ENCODE data around the gene HIVEP3.

The HIVEP3 gene

GRCh38 chr1:41749991-41750745, 168.6 kb downstream of the HIVEP3 start:
- DNase-seq = no peak

- DNase-seq = no peak
These were observed 173.7 kb downstream of the HIVEP3 start for GRCh38 chr1:41745022-41745421.

GRCh38 chr1:41743366-41743765, 175.4 kb downstream of the HIVEP3 start:
- DNase-seq = no peak

GRCh38 chr1:41742219-41742618, 176.5 kb downstream of the HIVEP3 start:
- DNase-seq = peak; percentile 90

- DNase-seq = no peak
These were observed 177.5 kb downstream of the HIVEP3 start for GRCh38 chr1:41741244-41741643.

- DNase-seq = no peak
These were observed 178.0 kb downstream of the HIVEP3 start for GRCh38 chr1:41740630-41741239.

GRCh38 chr1:41740058-41740457, 178.7 kb downstream of the HIVEP3 start:
- no peak for DNase-seq

GRCh38 chr1:41739061-41739955, 179.4 kb downstream of the HIVEP3 start:
- no peak for DNase-seq

GRCh38 chr1:41738475-41738874, 180.2 kb downstream of the HIVEP3 start:
- DNase-seq = no peak

GRCh38 chr1:41738006-41738405, 180.7 kb downstream of the HIVEP3 start:
- DNase-seq = no peak

- DNase-seq = no peak
These were observed 183.0 kb downstream of the HIVEP3 start for GRCh38 chr1:41735631-41736260.

- DNase-seq = no peak
These were observed 183.6 kb downstream of the HIVEP3 start for GRCh38 chr1:41735139-41735538.

- DNase-seq = no peak
These were observed 184.3 kb downstream of the HIVEP3 start for GRCh38 chr1:41734201-41734970.

- no peak for DNase-seq
These were observed 185.0 kb downstream of the HIVEP3 start for GRCh38 chr1:41733725-41734124.

GRCh38 chr1:41733021-41733420, 185.7 kb downstream of the HIVEP3 start:
- DNase-seq = no peak

GRCh38 chr1:41731516-41732030, 187.1 kb downstream of the HIVEP3 start:
- DNase-seq = no peak

GRCh38 chr1:41730806-41731205, 187.9 kb downstream of the HIVEP3 start:
- DNase-seq = no peak

- peak; percentile 24 for DNase-seq
These were observed 190.1 kb downstream of the HIVEP3 start for GRCh38 chr1:41728403-41729202.

- no peak for DNase-seq
These were observed 191.0 kb downstream of the HIVEP3 start for GRCh38 chr1:41727749-41728115.

GRCh38 chr1:41726899-41727748, 191.6 kb downstream of the HIVEP3 start:
- no peak for DNase-seq

Measured in DMS53 (cell line).